NCI-H774 (cell line): ENCODE data around the gene KNG1.
A peak's percentile ranks its signal among the peaks of the same experiment; 100 is the strongest.

Experiments
- DNase-seq: peaks from one replicate; lab custom pipeline; 2025; lab: John Stamatoyannopoulos, UW

The KNG1 gene

DNA sequence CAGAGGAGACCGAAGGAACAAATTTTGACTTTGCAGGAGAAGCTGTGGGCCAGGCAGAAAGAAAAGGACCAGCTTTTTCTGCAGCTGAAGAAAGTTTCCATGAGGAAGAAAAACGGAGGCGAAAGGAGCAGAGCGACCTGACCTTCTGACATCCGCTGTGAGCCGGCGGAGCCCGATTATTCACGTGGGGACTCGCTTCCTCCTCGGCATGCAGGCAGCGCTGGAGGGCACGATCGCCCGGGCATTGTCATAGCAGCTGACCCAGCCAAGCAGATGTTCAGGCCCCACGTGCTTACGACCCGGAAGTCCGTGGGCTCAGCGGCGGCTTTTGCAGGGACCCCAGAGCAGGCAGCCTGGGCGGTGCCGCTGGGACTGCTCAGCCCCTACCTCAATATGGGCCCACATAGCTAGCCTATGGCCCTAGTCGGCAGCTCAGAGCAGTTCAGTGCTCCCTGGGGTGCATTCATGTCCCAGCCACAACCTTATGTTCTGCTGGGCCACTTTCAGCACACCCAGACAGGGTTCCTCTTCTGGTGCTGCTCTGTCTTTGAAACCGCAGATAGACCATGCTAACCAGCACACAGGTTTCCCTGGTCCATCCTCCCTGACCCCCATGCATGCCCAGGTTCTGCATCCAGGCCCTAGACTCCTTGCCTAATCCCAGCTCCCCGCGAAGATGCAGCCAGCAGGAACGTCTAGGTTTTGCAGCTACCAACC lies 55.7 kb downstream of the KNG1 start:
- peak; percentile 23 for DNase-seq

- DNase-seq = no peak
Observed at GRCh38 chr3:186775999-186776398, 58.8 kb downstream of the KNG1 start.

DNA sequence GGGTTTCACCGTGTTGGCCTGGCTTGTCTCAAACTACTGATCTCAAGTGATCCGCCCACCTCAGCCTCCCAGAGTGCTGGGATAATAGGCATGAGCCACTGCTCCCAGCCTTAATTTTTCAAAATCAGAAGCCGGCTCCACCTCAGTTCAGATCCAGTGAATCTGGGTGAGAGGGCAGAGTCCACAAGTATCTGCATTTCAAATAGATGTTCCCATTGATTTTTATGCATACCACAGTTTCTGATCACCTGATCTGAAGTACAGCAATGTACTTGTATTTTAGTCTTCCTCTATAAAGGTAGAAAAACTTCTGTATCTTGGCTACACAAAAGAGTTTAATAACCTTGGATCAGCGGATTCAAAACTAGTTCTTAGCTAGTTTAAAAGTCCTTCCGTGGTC lies 62.0 kb downstream of the KNG1 start:
- DNase-seq = no peak

GRCh38 chr3:186782542-186783057 lies 65.4 kb downstream of the KNG1 start:
- no peak for DNase-seq

- peak; percentile 97 for DNase-seq
Observed at GRCh38 chr3:186783058-186783730, 66.0 kb downstream of the KNG1 start, which contains the start of gene EIF4A2. TSS of gene EIF4A2 (plus strand) at chr3:186783577. CDS start at chr3:186783611, 34 bp downstream.

GRCh38 chr3:186783731-186784515 lies 66.8 kb downstream of the KNG1 start:
- DNase-seq = peak; percentile 91

DNA sequence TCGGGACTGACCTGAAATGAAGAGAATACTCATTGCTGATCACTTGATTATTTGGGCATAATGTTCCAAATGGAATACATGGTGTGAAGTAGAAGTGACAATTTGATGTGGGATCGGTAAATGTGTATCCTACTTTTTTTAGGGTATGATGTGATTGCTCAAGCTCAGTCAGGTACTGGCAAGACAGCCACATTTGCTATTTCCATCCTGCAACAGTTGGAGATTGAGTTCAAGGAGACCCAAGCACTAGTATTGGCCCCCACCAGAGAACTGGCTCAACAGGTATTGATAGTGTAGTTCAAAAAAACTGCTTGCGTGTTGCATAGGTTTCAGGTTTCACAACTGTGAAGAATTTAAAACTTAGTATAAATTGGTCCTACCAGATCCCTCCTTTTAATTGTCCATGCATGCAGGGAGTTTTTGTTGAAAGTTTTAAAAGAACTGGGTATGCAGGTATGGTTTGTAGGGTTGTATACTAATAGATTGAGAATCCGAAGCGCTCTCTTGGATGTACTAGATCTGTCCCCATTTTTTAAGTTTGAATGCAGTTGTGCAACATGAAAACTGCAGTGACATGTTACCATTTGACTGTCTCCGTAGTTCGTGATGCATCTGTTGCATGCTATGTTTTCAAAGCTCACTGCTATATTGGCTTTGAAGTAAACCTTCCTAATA lies 67.8 kb downstream of the KNG1 start:
- DNase-seq = no peak

- no peak for DNase-seq
Observed at GRCh38 chr3:186785495-186786018, 68.4 kb downstream of the KNG1 start.

- no peak for DNase-seq
Observed at GRCh38 chr3:186786922-186787321, 69.8 kb downstream of the KNG1 start.

- DNase-seq = no peak
Observed at GRCh38 chr3:186787642-186788481, 70.7 kb downstream of the KNG1 start.

DNA sequence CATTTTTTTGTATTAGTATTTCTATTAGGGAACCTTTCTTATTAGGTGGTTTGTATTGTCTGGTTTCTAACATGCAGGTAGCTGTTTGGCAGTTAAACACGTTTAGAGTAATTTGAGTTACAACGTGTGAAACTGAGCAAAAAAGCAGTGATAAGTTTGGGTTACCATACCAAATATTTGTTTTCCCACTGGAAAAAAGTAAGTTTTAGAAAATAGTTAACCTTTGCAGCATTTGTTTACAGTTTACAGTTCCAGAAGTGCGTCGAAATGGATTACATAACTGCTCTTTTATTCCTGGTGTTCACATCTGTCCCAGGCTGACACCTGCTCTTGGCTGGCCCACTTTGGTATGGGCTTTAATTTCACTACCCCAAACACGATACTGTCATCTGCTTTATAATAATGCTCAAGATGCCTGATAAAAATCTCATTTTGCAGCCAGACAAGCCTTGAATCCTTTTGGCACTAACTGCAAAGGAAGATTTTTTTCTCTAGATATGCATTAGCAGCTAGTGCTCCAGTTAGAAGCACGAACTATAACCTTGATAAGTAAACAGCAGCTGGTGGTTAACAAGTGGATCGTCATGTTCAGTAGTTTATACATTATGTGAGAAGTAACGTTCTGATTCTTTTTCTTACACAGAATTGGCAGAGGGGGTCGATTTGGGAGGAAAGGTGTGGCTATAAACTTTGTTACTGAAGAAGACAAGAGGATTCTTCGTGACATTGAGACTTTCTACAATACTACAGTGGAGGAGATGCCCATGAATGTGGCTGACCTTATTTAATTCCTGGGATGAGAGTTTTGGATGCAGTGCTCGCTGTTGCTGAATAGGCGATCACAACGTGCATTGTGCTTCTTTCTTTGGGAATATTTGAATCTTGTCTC lies 71.6 kb downstream of the KNG1 start:
- no peak for DNase-seq

GRCh38 chr3:186789554-186790260 lies 72.5 kb downstream of the KNG1 start:
- DNase-seq = no peak

GRCh38 chr3:186790261-186790981 lies 73.3 kb downstream of the KNG1 start:
- no peak for DNase-seq
